ENCODE results near the gene SRRM3.

The SRRM3 gene

GRCh38 chr7:76216381-76217082 is 14.8 kb downstream of the SRRM3 start:
- no peak for DNase-seq (ENCODE audit: insufficient read length, low spot score)
- TF ChIP-seq SPI1 (IDR thresholded peaks at IDR 0.05; ENCODE audit: low read depth, low read length) (no peak), PAX5 (IDR thresholded peaks at IDR 0.05; ENCODE audit: insufficient read depth, low read length, severe bottlenecking) (no peak), TAF1 (IDR thresholded peaks at IDR 0.05; ENCODE audit: low read depth, low read length) (no peak), POU2F2 (IDR thresholded peaks at IDR 0.05; ENCODE audit: low read depth, low read length) (no peak), POLR2A (IDR thresholded peaks at IDR 0.05; ENCODE audit: low read depth, low read length) (no peak), POLR2AphosphoS5 (IDR thresholded peaks at IDR 0.05; ENCODE audit: low read depth, low read length) (no peak)
- no peak for FAIRE-seq

GRCh38 chr7:76217942-76218566 is 16.4 kb downstream of the SRRM3 start:
- DNase-seq (ENCODE audit: insufficient read length, low spot score) (no peak), FAIRE-seq (no peak)
- TF ChIP-seq POU2F2 (IDR thresholded peaks at IDR 0.05; ENCODE audit: low read depth, low read length) (no peak), TAF1 (IDR thresholded peaks at IDR 0.05; ENCODE audit: low read depth, low read length) (no peak), PAX5 (IDR thresholded peaks at IDR 0.05; ENCODE audit: insufficient read depth, low read length, severe bottlenecking) (no peak), SPI1 (IDR thresholded peaks at IDR 0.05; ENCODE audit: low read depth, low read length) (no peak), POLR2AphosphoS5 (IDR thresholded peaks at IDR 0.05; ENCODE audit: low read depth, low read length) (no peak), POLR2A (IDR thresholded peaks at IDR 0.05; ENCODE audit: low read depth, low read length) (no peak)

DNA sequence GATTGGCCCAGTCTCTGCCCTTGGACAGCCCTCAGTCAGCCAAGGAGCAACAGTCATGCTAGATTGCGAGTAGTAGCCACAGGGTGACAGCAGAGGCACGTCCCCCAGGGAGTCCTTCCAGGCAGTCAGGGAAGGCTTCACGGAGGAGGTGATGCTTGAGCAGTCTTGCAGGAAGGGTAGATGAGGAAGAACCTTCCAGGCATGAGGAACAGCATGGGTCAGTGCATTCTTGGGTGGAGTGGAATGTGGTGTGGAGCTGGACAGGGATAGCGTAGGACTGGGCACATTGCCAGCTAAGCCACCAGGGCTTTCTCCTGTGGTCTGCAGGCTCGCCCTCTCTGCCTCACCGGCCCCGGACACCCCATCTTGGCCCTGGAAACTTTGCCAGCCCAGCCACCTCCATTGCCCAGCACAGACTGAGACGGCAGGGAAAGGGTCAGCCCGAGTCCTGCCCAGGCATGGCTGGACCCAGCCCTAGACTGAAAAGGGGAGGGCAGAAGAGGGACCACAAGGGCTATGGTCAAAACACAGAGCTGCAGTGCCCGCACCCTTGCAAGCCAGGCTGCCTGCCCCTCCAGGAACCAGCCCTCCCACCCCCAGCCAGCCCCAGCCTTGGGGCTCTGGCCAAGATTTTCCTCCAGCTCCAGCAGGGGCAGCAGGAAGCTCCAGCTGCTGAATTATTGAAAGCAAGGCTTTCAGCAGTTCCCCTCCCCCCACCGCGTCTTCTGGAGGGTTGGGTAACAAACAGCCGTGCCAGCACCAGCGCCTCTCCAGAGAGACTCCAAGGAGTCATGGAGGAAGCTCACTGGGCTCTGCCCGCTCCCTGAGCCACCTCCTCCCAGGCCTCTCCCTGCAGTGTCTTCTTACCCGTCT is 18.7 kb downstream of the SRRM3 start:
- no peak for TF ChIP-seq POU2F2 (IDR thresholded peaks at IDR 0.05; ENCODE audit: low read depth, low read length)
- TF ChIP-seq POLR2AphosphoS5 (IDR thresholded peaks at IDR 0.05; ENCODE audit: low read depth, low read length): no peak
- TF ChIP-seq POLR2A (IDR thresholded peaks at IDR 0.05; ENCODE audit: low read depth, low read length): no peak
- TF ChIP-seq SPI1 (IDR thresholded peaks at IDR 0.05; ENCODE audit: low read depth, low read length): no peak
- TF ChIP-seq TAF1 (IDR thresholded peaks at IDR 0.05; ENCODE audit: low read depth, low read length): no peak
- no peak for TF ChIP-seq PAX5 (IDR thresholded peaks at IDR 0.05; ENCODE audit: insufficient read depth, low read length, severe bottlenecking)
- FAIRE-seq: no peak

GRCh38 chr7:76222333-76222732 is 20.6 kb downstream of the SRRM3 start:
- TF ChIP-seq POLR2A (IDR thresholded peaks at IDR 0.05; ENCODE audit: low read depth, low read length) (no peak), POU2F2 (IDR thresholded peaks at IDR 0.05; ENCODE audit: low read depth, low read length) (no peak)
- FAIRE-seq (no peak), DNase-seq (ENCODE audit: insufficient read length, low spot score) (no peak)

More for the DNA sequence above, 18.7 kb downstream of the SRRM3 start:
- no peak for DNase-seq (ENCODE audit: insufficient read length, low spot score)

DNA sequence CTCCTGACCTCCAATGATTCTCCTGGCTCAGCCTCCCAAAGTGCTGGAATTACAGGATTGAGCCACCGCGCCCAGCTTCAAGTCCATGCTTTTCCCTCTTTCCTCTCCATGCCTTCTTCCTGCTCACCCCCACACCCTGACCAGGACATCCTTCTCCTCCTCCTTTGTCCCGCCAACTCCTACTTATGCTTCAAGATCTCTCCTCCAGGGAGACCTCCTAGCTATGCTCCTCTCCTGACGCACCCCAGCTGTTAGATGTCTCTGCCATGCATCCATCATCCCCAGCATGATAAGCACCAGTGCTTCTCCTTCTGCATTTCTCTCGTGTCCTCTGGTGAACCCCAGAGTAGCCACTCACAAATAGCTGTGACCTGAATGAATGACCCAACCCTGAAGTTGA is 21.1 kb downstream of the SRRM3 start:
- TF ChIP-seq PAX5 (IDR thresholded peaks at IDR 0.05; ENCODE audit: insufficient read depth, low read length, severe bottlenecking) (no peak), POU2F2 (IDR thresholded peaks at IDR 0.05; ENCODE audit: low read depth, low read length) (no peak), TAF1 (IDR thresholded peaks at IDR 0.05; ENCODE audit: low read depth, low read length) (no peak), SPI1 (IDR thresholded peaks at IDR 0.05; ENCODE audit: low read depth, low read length) (no peak), POLR2A (IDR thresholded peaks at IDR 0.05; ENCODE audit: low read depth, low read length) (no peak), POLR2AphosphoS5 (IDR thresholded peaks at IDR 0.05; ENCODE audit: low read depth, low read length) (no peak)
- DNase-seq (ENCODE audit: insufficient read length, low spot score): no peak

GRCh38 chr7:76223286-76223972 is 21.7 kb downstream of the SRRM3 start:
- FAIRE-seq (no peak), DNase-seq (ENCODE audit: insufficient read length, low spot score) (no peak)
- no peak for TF ChIP-seq POLR2A (IDR thresholded peaks at IDR 0.05; ENCODE audit: low read depth, low read length)
- TF ChIP-seq POU2F2 (IDR thresholded peaks at IDR 0.05; ENCODE audit: low read depth, low read length): no peak
- TF ChIP-seq SPI1 (IDR thresholded peaks at IDR 0.05; ENCODE audit: low read depth, low read length): no peak
- TF ChIP-seq TAF1 (IDR thresholded peaks at IDR 0.05; ENCODE audit: low read depth, low read length): no peak
- no peak for TF ChIP-seq PAX5 (IDR thresholded peaks at IDR 0.05; ENCODE audit: insufficient read depth, low read length, severe bottlenecking)
- TF ChIP-seq POLR2AphosphoS5 (IDR thresholded peaks at IDR 0.05; ENCODE audit: low read depth, low read length): no peak

More for the DNA sequence above, 21.1 kb downstream of the SRRM3 start:
- FAIRE-seq: no peak

GRCh38 chr7:76224695-76225094 is 23.0 kb downstream of the SRRM3 start:
- no peak for DNase-seq (ENCODE audit: insufficient read length, low spot score)
- TF ChIP-seq PAX5 (IDR thresholded peaks at IDR 0.05; ENCODE audit: insufficient read depth, low read length, severe bottlenecking) (no peak), SPI1 (IDR thresholded peaks at IDR 0.05; ENCODE audit: low read depth, low read length) (no peak), POLR2A (IDR thresholded peaks at IDR 0.05; ENCODE audit: low read depth, low read length) (no peak), POU2F2 (IDR thresholded peaks at IDR 0.05; ENCODE audit: low read depth, low read length) (no peak), TAF1 (IDR thresholded peaks at IDR 0.05; ENCODE audit: low read depth, low read length) (no peak)
- FAIRE-seq: no peak

- peak; percentile 45 for DNase-seq (ENCODE audit: insufficient read length, low spot score)
- TF ChIP-seq TAF1 (IDR thresholded peaks at IDR 0.05; ENCODE audit: low read depth, low read length): no peak
- no peak for TF ChIP-seq POLR2A (IDR thresholded peaks at IDR 0.05; ENCODE audit: low read depth, low read length)
- TF ChIP-seq POU2F2 (IDR thresholded peaks at IDR 0.05; ENCODE audit: low read depth, low read length): no peak
- TF ChIP-seq POLR2AphosphoS5 (IDR thresholded peaks at IDR 0.05; ENCODE audit: low read depth, low read length): no peak
- TF ChIP-seq SPI1 (IDR thresholded peaks at IDR 0.05; ENCODE audit: low read depth, low read length): no peak
- TF ChIP-seq PAX5 (IDR thresholded peaks at IDR 0.05; ENCODE audit: insufficient read depth, low read length, severe bottlenecking): no peak
- no peak for FAIRE-seq
These were observed 23.7 kb downstream of the SRRM3 start for GRCh38 chr7:76225379-76225778.

All from GM12891 (cell line).